GM12878 (cell line): ENCODE data around the gene GLB1L2. TPM values are rescaled to one million over a fixed set of nuclear protein-coding genes. Genes with fewer than 3 reads are reported as not detected.

Source experiments
- ATAC-seq: fragments of 200-7000 bp; cut with Tn5 transposase; 3 replicates; pipeline ENCODE4 v1.9.1; 2020; ENCODE audit warnings: mild to moderate bottlenecking, moderate library complexity
- BruUV-seq: library from RNA; stranded (reverse); fragments of 400-500 nt; replicated peaks from 2 replicates; lab custom pipeline; 2021; lab: Mats Ljungman, UMichigan
- CTCF ChIA-PET: fragments of 300-600 bp; sonication (Branson Sonifier 250); formaldehyde crosslinking; extraction: SDS; loops from one replicate; lab custom pipeline; 2021; ENCODE audit warnings: inconsistent platforms; lab: Yijun Ruan, JAX
- POLR2A ChIA-PET: fragments of 350-600 bp; formaldehyde crosslinking; extraction: SDS; loops from one replicate; lab custom pipeline; 2021; ENCODE audit warnings: inconsistent platforms; lab: Charles Lee
- RAD21 ChIA-PET: fragments of 300-600 bp; sonication (Branson Sonifier 250); formaldehyde crosslinking; loops from one replicate; lab custom pipeline; 2023; ENCODE audit warnings: antibody characterized with exemption; ENCODE audit not compliant: unreplicated experiment; lab: Charles Lee
- SMC1A ChIA-PET: fragments of 300-600 bp; sonication (Branson Sonifier 250); formaldehyde crosslinking; loops from one replicate; lab custom pipeline; 2023; ENCODE audit not compliant: unreplicated experiment, uncharacterized antibody; lab: Charles Lee
- DNase-seq: peaks from one replicate; pipeline ENCODE4 v3.0.0-alpha.2; 2011; ENCODE audit warnings: low read depth, low spot score
- FAIRE-seq: peaks from 3 replicates; lab custom pipeline; 2011; peaks lifted over from hg19 to GRCh38; lab: Jason Lieb, UNC
- H2AFZ ChIP-seq: 2 replicates; pipeline ENCODE4 v1.6.0; 2011; ENCODE audit warnings: low read depth, low read length, control low read depth; ENCODE audit not compliant: control insufficient read depth
- H3K27ac ChIP-seq: 2 replicates; pipeline ENCODE4 v1.5.1; 2011; ENCODE audit warnings: control low read depth; ENCODE audit not compliant: control insufficient read depth, insufficient read depth
- H3K27me3 ChIP-seq, 2 experiments: replicated peaks in 1 of 2; 2 replicates each; pipeline versions ENCODE4 v1.6.0 to v1.6.1; 2011; ENCODE audit warnings: low read length in 1 of 2; ENCODE audit not compliant: control insufficient read depth in 2 of 2, insufficient read depth in 2 of 2
- H3K36me3 ChIP-seq, 2 experiments: 2 replicates each; pipeline ENCODE4 v1.5.1; 2011; ENCODE audit warnings: low read length in 1 of 2; ENCODE audit not compliant: control insufficient read depth in 2 of 2, insufficient read depth in 2 of 2
- H3K4me1 ChIP-seq: 2 replicates; pipeline ENCODE4 v1.6.1; 2011; ENCODE audit warnings: mild to moderate bottlenecking, low read length, moderate library complexity, mixed read lengths; ENCODE audit not compliant: control insufficient read depth, insufficient read depth
- H3K4me2 ChIP-seq: 2 replicates; pipeline ENCODE4 v1.6.0; 2011; ENCODE audit warnings: control low read depth; ENCODE audit not compliant: control insufficient read depth, insufficient read depth
- H3K4me3 ChIP-seq: fragments of 200-600 bp; sonication (generic); 2 replicates; pipeline ENCODE4 v1.5.1; 2016
- H3K79me2 ChIP-seq: 2 replicates; pipeline ENCODE4 v1.6.0; 2011; ENCODE audit warnings: low read length; ENCODE audit not compliant: control insufficient read depth, insufficient read depth
- H3K9ac ChIP-seq: 2 replicates; pipeline ENCODE4 v1.8.0; 2011; ENCODE audit warnings: low read length, control low read depth, mixed read lengths; ENCODE audit not compliant: control insufficient read depth, insufficient read depth
- H3K9me3 ChIP-seq: replicated peaks from 3 replicates; pipeline ENCODE4 v1.5.1; 2011; ENCODE audit warnings: mild to moderate bottlenecking, low read length; ENCODE audit not compliant: control insufficient read depth, insufficient read depth
- H4K20me1 ChIP-seq: 2 replicates; pipeline ENCODE4 v1.6.0; 2011; ENCODE audit not compliant: control insufficient read depth, insufficient read depth
- ATF3 ChIP-seq: IDR thresholded peaks from 2 replicates; pipeline ENCODE4 v1.6.1; 2011; ENCODE audit warnings: low read depth, mild to moderate bottlenecking, low read length, moderate library complexity, borderline replicate concordance; ENCODE audit errors: extremely low read depth
- BHLHE40 ChIP-seq, 2 experiments: fragments of 450-650 bp in 1 of 2; IDR thresholded peaks; 2 replicates each; pipeline ENCODE4 v1.6.1; 2011 to 2017; ENCODE audit warnings: low read depth in 2 of 2, borderline replicate concordance in 1 of 2, improper control_type of control experiment in 1 of 2, low read length in 1 of 2, mild to moderate bottlenecking in 1 of 2
- EP300 ChIP-seq, 2 experiments: fragments of 150-350 bp in 1 of 2; IDR thresholded peaks; 2 replicates each; pipeline ENCODE4 v1.6.1; 2011 to 2012; ENCODE audit warnings: low read depth in 2 of 2, low read length in 2 of 2, borderline replicate concordance in 1 of 2, improper control_type of control experiment in 1 of 2, inconsistent platforms in 1 of 2; ENCODE audit not compliant: control insufficient read depth in 1 of 2
- JUNB ChIP-seq: IDR thresholded peaks from 2 replicates; pipeline ENCODE4 v1.6.1; 2016; ENCODE audit warnings: antibody characterized with exemption, mild to moderate bottlenecking
- MTA3 ChIP-seq: IDR thresholded peaks from 2 replicates; pipeline ENCODE4 v1.6.1; 2012; ENCODE audit warnings: low read length, inconsistent platforms, borderline replicate concordance
- SIX5 ChIP-seq: IDR thresholded peaks from 2 replicates; pipeline ENCODE4 v1.6.1; 2011; ENCODE audit warnings: mild to moderate bottlenecking, low read depth, low read length, moderate library complexity; ENCODE audit not compliant: severe bottlenecking
- TCF7 ChIP-seq: IDR thresholded peaks from 2 replicates; pipeline ENCODE4 v1.6.1; 2014; ENCODE audit warnings: antibody characterized with exemption, borderline replicate concordance
- USF2 ChIP-seq: IDR thresholded peaks from 2 replicates; pipeline ENCODE4 v1.6.1; 2011; ENCODE audit warnings: low read depth, low read length, improper control_type of control experiment, borderline replicate concordance
- ZNF24 ChIP-seq: fragments of 450-650 bp; IDR thresholded peaks from 2 replicates; pipeline ENCODE4 v1.6.1; 2017; ENCODE audit warnings: antibody characterized with exemption, mild to moderate bottlenecking
- WGBS: methylation state at CpG from one replicate; pipeline ENCODE4 v1.1.6; 2016; ENCODE audit warnings: low lambda C conversion rate; ENCODE audit not compliant: insufficient replicate concordance, insufficient coverage; ENCODE audit errors: missing lambda C conversion rate; 5-methylcytosine and 5-hydroxymethylcytosine counted together
- in situ Hi-C: fragments of 300-500 bp; cut with MboI; formaldehyde crosslinking; loops from 9 replicates; pipeline ENCODE4 v1.14.3; 2018; ENCODE audit warnings: mixed read lengths
- intact Hi-C: fragments of 100-400 bp; cut with micrococcal nuclease; formaldehyde crosslinking; loops from one replicate; pipeline ENCODE4 v1.14.2; 2022; ENCODE audit not compliant: unreplicated experiment
- polyA plus RNA-seq, 11 experiments: library from polyadenylated mRNA; depleted of rRNA in 4 of 11; unstranded in 6 of 11; stranded (reverse) in 5 of 11; fragments of >200 nt; fragmentation: Nextera tagmentation in 4 of 11; fragmentation: Illumina TruSeq in 1 of 11; extraction: Ambion mirVana in 4 of 11; extraction: Trizol in 1 of 11; gene quantifications; 1 replicate in 1 of 11; 2 replicates in 10 of 11; pipeline versions ENCODE4 v1.2.1 to v1.2.3, GENCODE V29; 2011 to 2016; ENCODE audit warnings: inconsistent platforms in 2 of 11, missing spikeins in 2 of 11, low read depth in 1 of 11
- total RNA-seq, 4 experiments: library from RNA; depleted of rRNA in 3 of 4; stranded (reverse); fragments of >200 nt in 3 of 4; fragmentation: Illumina TruSeq in 1 of 4; extraction: Trizol in 1 of 4; gene quantifications; 2 replicates each; pipeline versions ENCODE4 v1.2.1 to v1.2.3, GENCODE V29; 2013 to 2021
- TF ChIP-seq, protein P1 (sequence below): fragments of 450-650 bp; IDR thresholded peaks from 2 replicates; pipeline ENCODE4 v1.6.1; 2017; ENCODE audit warnings: mild to moderate bottlenecking, moderate library complexity
- TF ChIP-seq, protein P2 (sequence below): fragments of 450-650 bp; IDR thresholded peaks from 2 replicates; pipeline ENCODE4 v1.6.1; 2017; ENCODE audit warnings: borderline replicate concordance

The GLB1L2 gene
- total and polyA plus RNA-seq, 10 of the 15 experiments (the other 5 are each of a cell fraction or from before 2014, with no cell fraction given): 0.04 to 0.85 (median 0.49) TPM

DNA sequence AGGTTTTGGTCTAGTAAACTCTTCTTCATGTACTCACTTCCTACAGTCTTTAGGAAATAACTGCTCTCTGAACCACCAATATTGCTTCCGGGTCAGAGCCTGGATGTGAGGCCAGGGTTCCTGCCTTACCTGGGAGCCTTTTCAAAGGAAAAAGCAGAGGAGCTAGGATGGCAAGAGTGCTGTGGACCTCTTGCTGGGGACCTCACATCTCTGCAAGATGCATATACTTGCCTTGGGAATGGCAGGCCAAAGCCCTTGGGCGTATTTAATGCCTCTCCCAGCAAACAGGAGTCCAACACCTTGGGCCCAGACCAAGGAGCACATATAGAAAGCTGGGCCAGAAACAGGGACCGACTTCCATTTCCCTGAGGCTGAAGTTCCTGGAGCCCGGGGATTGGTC lies 5.3 kb downstream of the GLB1L2 start:
- CTCF ChIA-PET: no interaction called here
- POLR2A ChIA-PET: no interaction called here
- FAIRE-seq: no peak

More for the DNA sequence above, 5.3 kb downstream of the GLB1L2 start:
- Histone ChIP-seq H3K4me3 (no peak overlapping the region), H3K79me2 (no peaks in the 10 kb centered on the region), H3K36me3 (no peaks in the 10 kb centered on the region), H3K27ac (no peak overlapping the region), H3K4me2 (no peak overlapping the region), H3K27me3 (no peaks in the 10 kb centered on the region; a peak in 2 of 4 replicates), H3K4me1 (no peaks in the 10 kb centered on the region; the same call in 1 of the 2 replicates), H3K9me3 (no peaks in the 10 kb centered on the region), H4K20me1 (no peaks in the 10 kb centered on the region), H2AFZ (no peak overlapping the region), H3K9ac (no peak overlapping the region)
- RAD21 ChIA-PET: no interaction called here
- TF ChIP-seq BHLHE40 (IDR thresholded peaks at IDR 0.05; ENCODE audit: borderline replicate concordance in 1 of 2, low read depth in 2 of 2, low read length in 1 of 2) (no peak), USF2 (no peak), EP300 (IDR thresholded peaks at IDR 0.05; ENCODE audit: borderline replicate concordance in 1 of 2, control insufficient read depth in 1 of 2, low read depth in 2 of 2, low read length in 2 of 2) (no peak), ZNF24 (no peak), ATF3 (no peak), TCF7 (no peak), MTA3 (no peak), SIX5 (no peak), JUNB (no peak)
- TF ChIP-seq, protein P1, sequence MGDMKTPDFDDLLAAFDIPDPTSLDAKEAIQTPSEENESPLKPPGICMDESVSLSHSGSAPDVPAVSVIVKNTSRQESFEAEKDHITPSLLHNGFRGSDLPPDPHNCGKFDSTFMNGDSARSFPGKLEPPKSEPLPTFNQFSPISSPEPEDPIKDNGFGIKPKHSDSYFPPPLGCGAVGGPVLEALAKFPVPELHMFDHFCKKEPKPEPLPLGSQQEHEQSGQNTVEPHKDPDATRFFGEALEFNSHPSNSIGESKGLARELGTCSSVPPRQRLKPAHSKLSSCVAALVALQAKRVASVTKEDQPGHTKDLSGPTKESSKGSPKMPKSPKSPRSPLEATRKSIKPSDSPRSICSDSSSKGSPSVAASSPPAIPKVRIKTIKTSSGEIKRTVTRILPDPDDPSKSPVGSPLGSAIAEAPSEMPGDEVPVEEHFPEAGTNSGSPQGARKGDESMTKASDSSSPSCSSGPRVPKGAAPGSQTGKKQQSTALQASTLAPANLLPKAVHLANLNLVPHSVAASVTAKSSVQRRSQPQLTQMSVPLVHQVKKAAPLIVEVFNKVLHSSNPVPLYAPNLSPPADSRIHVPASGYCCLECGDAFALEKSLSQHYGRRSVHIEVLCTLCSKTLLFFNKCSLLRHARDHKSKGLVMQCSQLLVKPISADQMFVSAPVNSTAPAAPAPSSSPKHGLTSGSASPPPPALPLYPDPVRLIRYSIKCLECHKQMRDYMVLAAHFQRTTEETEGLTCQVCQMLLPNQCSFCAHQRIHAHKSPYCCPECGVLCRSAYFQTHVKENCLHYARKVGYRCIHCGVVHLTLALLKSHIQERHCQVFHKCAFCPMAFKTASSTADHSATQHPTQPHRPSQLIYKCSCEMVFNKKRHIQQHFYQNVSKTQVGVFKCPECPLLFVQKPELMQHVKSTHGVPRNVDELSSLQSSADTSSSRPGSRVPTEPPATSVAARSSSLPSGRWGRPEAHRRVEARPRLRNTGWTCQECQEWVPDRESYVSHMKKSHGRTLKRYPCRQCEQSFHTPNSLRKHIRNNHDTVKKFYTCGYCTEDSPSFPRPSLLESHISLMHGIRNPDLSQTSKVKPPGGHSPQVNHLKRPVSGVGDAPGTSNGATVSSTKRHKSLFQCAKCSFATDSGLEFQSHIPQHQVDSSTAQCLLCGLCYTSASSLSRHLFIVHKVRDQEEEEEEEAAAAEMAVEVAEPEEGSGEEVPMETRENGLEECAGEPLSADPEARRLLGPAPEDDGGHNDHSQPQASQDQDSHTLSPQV: no peak
- TF ChIP-seq, protein P2, sequence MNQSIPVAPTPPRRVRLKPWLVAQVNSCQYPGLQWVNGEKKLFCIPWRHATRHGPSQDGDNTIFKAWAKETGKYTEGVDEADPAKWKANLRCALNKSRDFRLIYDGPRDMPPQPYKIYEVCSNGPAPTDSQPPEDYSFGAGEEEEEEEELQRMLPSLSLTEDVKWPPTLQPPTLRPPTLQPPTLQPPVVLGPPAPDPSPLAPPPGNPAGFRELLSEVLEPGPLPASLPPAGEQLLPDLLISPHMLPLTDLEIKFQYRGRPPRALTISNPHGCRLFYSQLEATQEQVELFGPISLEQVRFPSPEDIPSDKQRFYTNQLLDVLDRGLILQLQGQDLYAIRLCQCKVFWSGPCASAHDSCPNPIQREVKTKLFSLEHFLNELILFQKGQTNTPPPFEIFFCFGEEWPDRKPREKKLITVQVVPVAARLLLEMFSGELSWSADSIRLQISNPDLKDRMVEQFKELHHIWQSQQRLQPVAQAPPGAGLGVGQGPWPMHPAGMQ: no peak
- intact Hi-C loops: no loop called here
- in situ Hi-C loops: no loop called here
- 24% methylated on average over 4 of the region's 4 CpGs for WGBS
- ATAC-seq (no peak), DNase-seq (no peak)
- SMC1A ChIA-PET: no interaction called here
- BruUV-seq: no TSS peak
